HG03064 (cell line): ENCODE results near the gene STK10.
"Not testable (repeated sequence)": the region's sequence is repeated elsewhere in the genome, so short reads cannot be mapped to it uniquely, and the experiment has no call there.

Source experiments
- ATAC-seq: cut with Tn5 transposase; IDR thresholded peaks from one replicate; pipeline ENCODE4 v1.9.1; 2021; ENCODE audit warnings: low read depth; ENCODE audit not compliant: unreplicated experiment

The STK10 gene

DNA sequence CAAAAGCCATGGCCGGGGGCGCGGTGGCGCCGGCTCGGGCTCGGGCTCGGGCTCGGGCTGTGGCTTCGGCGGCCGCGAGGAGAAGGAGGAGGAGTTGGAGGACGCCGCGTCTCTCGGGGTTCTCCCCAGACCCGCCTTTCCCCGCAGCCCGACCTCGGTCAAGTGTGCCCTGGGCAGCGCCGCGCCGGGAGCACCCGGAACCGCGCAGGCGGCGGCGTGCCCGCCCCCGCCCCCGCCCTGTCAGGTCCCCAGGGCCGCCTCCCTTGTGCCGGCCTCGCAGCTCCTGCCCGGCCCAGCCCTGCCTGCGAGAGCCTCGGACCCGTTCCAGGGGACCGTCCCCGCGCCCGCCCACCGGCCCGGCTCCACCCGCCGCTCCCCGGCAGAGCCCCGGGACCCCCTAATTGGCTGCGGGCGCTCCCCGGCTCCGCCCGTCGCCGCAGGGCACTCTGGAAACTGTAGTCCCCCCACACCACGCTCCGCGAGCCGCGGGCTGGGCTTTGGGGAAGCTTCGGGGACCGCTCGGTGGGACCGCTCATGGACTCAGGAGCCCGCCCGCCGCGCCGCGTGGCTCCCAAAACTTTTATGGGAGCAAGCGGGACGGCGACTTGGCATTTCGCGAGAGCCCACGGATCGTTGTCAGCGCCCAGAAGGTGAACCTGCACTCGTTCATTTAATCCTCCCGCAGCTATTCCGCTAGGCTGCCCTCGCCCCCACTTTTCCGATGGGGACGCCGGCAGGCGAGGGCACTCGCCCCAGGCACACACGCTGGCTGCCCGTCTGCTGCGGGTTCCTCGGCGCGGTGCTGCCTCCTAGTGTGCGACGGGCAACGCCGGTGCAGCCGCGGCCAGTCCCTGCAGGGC lies at the start of gene STK10:
Gene STK10, minus strand, starts transcription at position 192 of the 860 bp plus-strand sequence. Its CDS starts 182 bp downstream, at position 10.
- ATAC-seq = peak; percentile 68

DNA sequence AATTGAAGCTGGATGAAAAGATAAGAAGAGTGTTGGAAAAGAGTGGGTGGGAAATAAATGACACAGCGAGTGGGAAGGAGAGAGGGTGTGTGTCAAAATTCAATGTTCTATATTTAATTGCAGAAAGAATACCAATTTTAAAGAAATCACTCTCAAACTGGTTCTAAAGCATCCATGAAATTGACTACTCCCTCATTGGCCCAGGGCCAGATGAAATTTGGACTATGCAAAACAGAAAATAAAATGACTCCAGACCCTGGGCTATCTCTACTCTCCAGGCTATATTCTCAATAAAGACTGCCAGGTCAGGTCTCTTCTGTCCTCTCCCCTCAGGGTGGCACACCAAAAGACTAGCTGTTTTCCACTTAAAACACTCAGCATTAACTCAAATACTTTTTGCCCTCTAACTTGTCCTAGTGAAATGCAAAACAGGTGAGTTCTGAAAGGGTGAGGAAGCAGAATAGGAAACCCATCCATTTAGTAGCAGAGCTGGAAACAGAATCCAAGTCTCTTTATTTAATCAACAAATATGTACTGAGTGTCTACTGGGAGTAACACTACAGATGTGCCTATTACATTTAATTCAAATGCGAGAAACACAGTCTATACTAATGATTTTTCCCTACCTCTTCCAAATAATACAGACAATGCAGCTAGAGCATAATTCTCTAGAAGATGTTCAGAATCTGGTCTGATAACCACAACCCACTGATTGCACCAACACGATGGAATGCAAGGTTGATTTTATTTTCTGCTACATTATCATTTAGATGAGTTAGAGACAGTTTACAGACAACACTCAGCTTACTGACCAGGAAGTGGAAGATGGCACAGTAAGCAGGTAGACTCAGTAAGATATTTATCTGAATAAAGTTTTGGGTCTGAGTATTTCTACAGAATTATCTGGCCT lies 48.1 kb upstream of the STK10 start:
- no peak for ATAC-seq

- ATAC-seq = peak; percentile 62
Measured at GRCh38 chr5:172235132-172235780, 47.2 kb upstream of the STK10 start.

- no peak for ATAC-seq
Measured at GRCh38 chr5:172234031-172234430, 46.0 kb upstream of the STK10 start.

DNA sequence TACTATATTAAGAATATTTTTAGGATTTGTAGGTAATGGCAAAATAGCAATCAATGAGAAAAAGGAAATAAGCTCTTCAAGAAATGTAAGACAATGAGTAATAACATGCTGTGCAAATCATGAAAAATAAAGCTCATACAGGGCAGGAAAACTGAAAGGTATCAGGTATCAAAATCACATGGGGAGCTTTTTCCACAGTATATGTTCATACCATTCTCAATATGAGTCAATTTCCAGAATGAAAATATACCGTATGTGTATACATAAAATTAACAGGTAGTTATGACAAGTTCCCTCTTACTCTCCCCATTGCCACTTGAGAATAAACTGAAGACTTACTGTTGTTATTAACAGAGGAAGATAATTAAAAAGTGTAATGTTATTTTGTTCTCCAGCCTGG lies 41.9 kb upstream of the STK10 start:
- no peak for ATAC-seq

GRCh38 chr5:172224996-172225395 lies 37.0 kb upstream of the STK10 start:
- no peak for ATAC-seq

GRCh38 chr5:172223901-172224873 lies 36.2 kb upstream of the STK10 start:
- ATAC-seq = peak; percentile 83

GRCh38 chr5:172219296-172219695 lies 31.3 kb upstream of the STK10 start:
- ATAC-seq = no peak

- ATAC-seq = no peak
Measured at GRCh38 chr5:172216345-172216744, 28.3 kb upstream of the STK10 start.

GRCh38 chr5:172213126-172213525 lies 25.1 kb upstream of the STK10 start:
- ATAC-seq = no peak

DNA sequence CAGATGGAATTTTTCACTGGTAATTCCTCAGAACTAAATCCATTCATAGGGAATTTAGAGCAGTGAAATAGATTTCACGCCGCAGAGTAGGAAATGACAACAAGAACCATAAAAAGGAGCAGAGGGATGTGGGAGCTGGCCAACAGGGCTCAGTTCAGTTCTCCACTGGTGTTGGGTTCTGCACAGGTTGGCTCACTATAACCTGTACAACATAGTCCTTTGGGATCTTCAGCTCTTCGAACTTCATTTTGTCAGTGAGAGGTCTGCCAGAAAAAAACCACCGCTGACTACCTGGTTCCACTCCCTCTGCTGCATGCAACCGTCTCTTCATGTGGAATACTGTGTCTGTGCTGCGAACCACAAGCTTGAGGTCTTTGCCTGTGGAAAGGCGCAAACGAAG lies 23.7 kb upstream of the STK10 start:
- no peak for ATAC-seq

GRCh38 chr5:172209714-172210113 lies 21.7 kb upstream of the STK10 start:
- ATAC-seq = no peak

DNA sequence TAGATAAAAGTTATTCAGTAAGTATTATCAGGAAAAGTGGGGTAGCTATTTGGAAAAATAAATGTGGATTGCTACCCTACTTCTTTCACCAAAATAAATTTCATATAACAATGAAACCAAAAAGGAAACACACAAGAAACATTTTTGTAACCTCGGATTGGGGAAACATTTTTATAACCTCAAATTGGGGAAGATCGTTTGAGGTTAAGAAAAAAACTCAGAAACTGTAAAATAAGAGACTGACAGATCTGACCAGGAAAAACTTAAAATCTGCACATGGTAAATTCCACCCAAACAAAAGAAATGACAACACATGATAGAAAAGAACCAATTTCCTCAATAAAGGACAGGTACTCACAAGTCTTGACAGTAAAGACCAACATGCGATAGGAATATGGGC lies 19.5 kb upstream of the STK10 start:
- ATAC-seq = no peak

GRCh38 chr5:172205984-172206383 lies 18.0 kb upstream of the STK10 start:
- not testable (repeated sequence) for ATAC-seq

- no peak for ATAC-seq
Measured at GRCh38 chr5:172200476-172200875, 12.5 kb upstream of the STK10 start.

- no peak for ATAC-seq
Measured at GRCh38 chr5:172199446-172199845, 11.4 kb upstream of the STK10 start.

- not testable (repeated sequence) for ATAC-seq
Measured at GRCh38 chr5:172197775-172198174, 9.8 kb upstream of the STK10 start.

GRCh38 chr5:172194985-172195774 lies 7.2 kb upstream of the STK10 start:
- ATAC-seq = no peak

GRCh38 chr5:172193872-172194271 lies 5.8 kb upstream of the STK10 start, which contains the start of gene EFCAB9:
EFCAB9 (plus strand) TSS chr5:172194172; CDS start chr5:172194173, 1 bp downstream.
- no peak for ATAC-seq
